Duodenal mucosa (tissue), 2 donors: Measurements from ENCODE around the gene FSIP2.

Source experiments
- H3K27ac ChIP-seq: one replicate; pipeline ENCODE4 v1.7.0; 2013; ENCODE audit warnings: low read depth, low read length
- H3K27me3 ChIP-seq, 2 donors: one replicate each; pipeline ENCODE4 v1.7.0; 2013; ENCODE audit warnings: low read length in 2 of 2, control low read depth in 1 of 2; ENCODE audit not compliant: insufficient read depth in 2 of 2, control insufficient read depth in 1 of 2
- H3K36me3 ChIP-seq, 2 donors: one replicate each; pipeline ENCODE4 v1.7.0; 2013; ENCODE audit warnings: low read length in 2 of 2, control low read depth in 1 of 2; ENCODE audit not compliant: insufficient read depth in 2 of 2, control insufficient read depth in 1 of 2
- H3K4me1 ChIP-seq, 2 donors: one replicate each; pipeline ENCODE4 v1.7.0; 2013; ENCODE audit warnings: low read length in 2 of 2, control low read depth in 1 of 2; ENCODE audit not compliant: insufficient read depth in 2 of 2, control insufficient read depth in 1 of 2
- H3K4me3 ChIP-seq, 2 donors: one replicate each; pipeline ENCODE4 v1.7.0; 2013; ENCODE audit warnings: low read length in 2 of 2, low read depth in 1 of 2
- H3K9ac ChIP-seq, 2 donors: one replicate each; pipeline ENCODE4 v1.7.0; 2013; ENCODE audit warnings: low read length in 2 of 2, low read depth in 1 of 2
- H3K9me3 ChIP-seq, 2 donors: one replicate each; pipeline ENCODE4 v1.7.0; 2013; ENCODE audit warnings: low read length in 2 of 2, control low read depth in 1 of 2; ENCODE audit not compliant: control insufficient read depth in 1 of 2

The FSIP2 gene

GRCh38 chr2:185738679-185739472 is at the start of gene FSIP2:
TSS of gene FSIP2 (plus strand) at chr2:185738804. CDS start at chr2:185738895, 91 bp downstream.
- H3K27ac ChIP-seq: no peak within 1 kb of the TSS
- H3K9me3 ChIP-seq: no peaks in the 10 kb centered on the region
- peaks cover 0 to 2% of the 10 kb centered on the region in 2 donors for H3K27me3 ChIP-seq
- H3K4me1 ChIP-seq: no peaks in the 10 kb centered on the region
- peak within 1 kb of the TSS; percentile 48 to 49 for H3K4me3 ChIP-seq
- no peak within 1 kb of the TSS for H3K9ac ChIP-seq
- H3K36me3 ChIP-seq: no peaks in the 10 kb centered on the region

GRCh38 chr2:185689906-185690539 is 48.6 kb upstream of the FSIP2 start:
- H3K4me1 ChIP-seq: no peaks in the 10 kb centered on the region
- no peak overlapping the region for H3K9ac ChIP-seq
- no peaks in the 10 kb centered on the region for H3K9me3 ChIP-seq
- no peaks in the 10 kb centered on the region for H3K27me3 ChIP-seq
- no peaks in the 10 kb centered on the region for H3K36me3 ChIP-seq
- H3K27ac ChIP-seq: no peak overlapping the region
- no peak overlapping the region for H3K4me3 ChIP-seq

DNA sequence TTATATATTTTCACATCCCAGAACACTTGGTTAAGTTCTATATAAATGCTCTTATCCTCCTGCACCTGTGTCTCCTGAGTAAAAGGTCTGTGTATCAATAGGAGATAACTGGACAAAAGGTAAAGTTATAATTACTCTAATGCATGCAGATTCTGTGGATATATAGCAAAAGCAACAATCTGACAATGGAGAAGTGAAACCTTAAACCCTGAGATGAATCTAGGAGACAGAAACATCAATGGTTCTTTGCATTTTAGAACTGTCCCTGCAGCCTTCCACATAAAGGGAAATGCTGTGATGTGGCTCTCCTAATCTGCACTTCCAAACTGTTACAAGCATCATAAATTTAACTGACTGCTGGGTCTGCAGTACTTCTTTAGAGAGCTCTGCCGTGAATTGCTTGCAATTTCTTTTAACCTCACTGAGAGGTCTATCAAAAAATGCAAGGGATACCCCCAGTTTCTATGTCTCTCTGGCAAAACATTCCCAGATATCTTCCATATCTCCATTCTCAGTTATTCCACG is 42.8 kb upstream of the FSIP2 start:
- H3K4me3 ChIP-seq: no peak overlapping the region
- no peaks in the 10 kb centered on the region for H3K9me3 ChIP-seq
- no peak overlapping the region for H3K27ac ChIP-seq
- H3K9ac ChIP-seq: no peak overlapping the region
- no peaks in the 10 kb centered on the region for H3K36me3 ChIP-seq
- no peaks in the 10 kb centered on the region for H3K27me3 ChIP-seq
- H3K4me1 ChIP-seq: no peaks in the 10 kb centered on the region

DNA sequence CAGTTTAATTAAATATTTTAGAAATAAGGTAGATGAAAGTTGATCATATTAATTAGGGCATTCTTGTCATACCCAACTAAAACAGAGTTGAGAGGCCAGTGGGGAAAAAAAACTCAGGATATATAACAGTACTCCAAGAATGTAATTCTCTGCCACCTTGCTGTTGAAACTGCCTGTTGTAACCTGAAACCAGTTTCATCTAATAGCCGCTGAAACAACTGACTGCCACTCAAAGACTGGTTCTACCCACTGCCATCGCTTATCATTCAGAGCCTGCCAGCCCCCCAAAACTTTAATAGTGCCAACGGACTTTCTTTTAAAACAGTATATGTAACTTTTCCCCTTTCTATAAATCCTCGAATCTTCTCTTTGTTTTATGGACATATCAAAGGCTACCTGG is 37.7 kb upstream of the FSIP2 start:
- Histone ChIP-seq H3K4me3 (no peak overlapping the region), H3K27me3 (no peaks in the 10 kb centered on the region)

GRCh38 chr2:185734658-185735057 is 3.9 kb upstream of the FSIP2 start:
- H3K27me3 ChIP-seq: peaks cover 0 to 2% of the 10 kb centered on the region in 2 donors
- no peaks in the 10 kb centered on the region for H3K4me1 ChIP-seq
- no peak overlapping the region for H3K4me3 ChIP-seq
- no peak overlapping the region for H3K9ac ChIP-seq
- H3K36me3 ChIP-seq: no peaks in the 10 kb centered on the region
- no peak overlapping the region for H3K27ac ChIP-seq
- no peaks in the 10 kb centered on the region for H3K9me3 ChIP-seq

More for the DNA sequence above, 37.7 kb upstream of the FSIP2 start:
- no peak overlapping the region for H3K9ac ChIP-seq
- H3K27ac ChIP-seq: no peak overlapping the region
- no peaks in the 10 kb centered on the region for H3K36me3 ChIP-seq
- no peaks in the 10 kb centered on the region for H3K9me3 ChIP-seq
- no peaks in the 10 kb centered on the region for H3K4me1 ChIP-seq

DNA sequence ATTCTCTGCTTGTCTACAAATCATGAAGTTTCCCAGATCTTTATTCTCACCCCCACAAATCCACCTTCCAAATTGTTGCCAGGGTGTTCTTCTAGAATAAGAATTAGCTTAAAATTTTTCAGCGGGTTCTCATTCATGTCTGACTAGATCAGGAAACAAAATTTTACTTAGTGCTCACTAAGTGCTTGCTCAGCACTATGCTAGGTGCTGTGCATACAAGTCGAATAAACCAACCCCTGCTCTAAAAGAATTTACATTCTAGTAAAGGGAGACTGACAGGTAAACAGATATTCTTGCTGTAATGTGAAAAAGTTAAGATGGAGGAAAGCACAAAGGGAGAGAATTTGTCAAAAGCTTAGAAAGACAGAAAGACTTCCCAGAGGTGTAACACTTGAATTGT is 2.4 kb upstream of the FSIP2 start:
- no peak overlapping the region for H3K9ac ChIP-seq
- H3K27ac ChIP-seq: no peak overlapping the region

DNA sequence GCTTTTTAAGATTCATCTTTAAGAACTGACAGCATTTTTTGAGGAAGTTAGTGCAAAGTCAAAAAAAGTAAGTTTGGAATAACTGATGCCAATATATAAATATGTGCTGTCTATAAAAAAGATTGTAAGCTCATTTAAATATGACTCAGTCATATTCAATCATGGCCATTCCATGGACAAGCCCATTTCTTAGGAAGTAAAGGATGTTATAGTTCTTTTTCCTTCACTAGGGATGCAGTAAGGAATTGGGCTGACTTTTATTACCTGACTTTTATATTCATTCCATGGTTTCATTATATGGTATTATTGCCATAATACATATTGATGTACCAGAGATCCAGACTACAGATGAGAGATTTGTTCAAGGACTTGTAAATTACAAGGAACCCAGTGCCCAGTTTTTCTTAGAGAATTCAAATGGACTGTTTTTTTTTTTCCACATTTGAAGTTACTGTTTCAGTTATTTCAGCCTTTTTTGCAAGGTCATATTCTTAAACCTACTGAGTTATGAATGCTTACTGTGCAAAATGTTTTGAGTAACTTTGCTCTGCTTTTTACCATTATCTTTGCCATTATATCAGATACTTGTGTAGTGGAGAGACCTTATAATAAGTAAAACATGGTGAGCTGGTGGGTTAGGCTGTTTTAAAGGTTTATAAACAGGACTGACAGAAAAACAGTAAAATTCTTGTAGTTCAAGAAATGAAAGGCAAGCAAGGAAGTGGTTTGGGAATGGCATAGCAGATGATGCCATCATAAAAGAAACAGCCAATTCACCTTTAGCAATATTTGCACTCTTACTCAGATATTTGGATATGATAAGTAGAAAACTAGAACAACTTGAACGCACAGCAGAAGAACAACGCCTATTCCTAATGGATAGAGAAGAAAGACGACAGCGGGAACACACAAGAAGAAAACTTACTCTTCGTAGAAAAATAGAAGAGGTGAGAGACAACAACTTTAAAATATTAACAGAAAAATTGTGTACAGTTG is 7.6 kb downstream of the FSIP2 start:
- H3K27me3 ChIP-seq: no peaks in the 10 kb centered on the region
- no peaks in the 10 kb centered on the region for H3K4me1 ChIP-seq
- H3K4me3 ChIP-seq: no peak overlapping the region
- H3K9me3 ChIP-seq: no peaks in the 10 kb centered on the region
- no peak overlapping the region for H3K9ac ChIP-seq
- H3K27ac ChIP-seq: no peak overlapping the region
- no peaks in the 10 kb centered on the region for H3K36me3 ChIP-seq

More for the DNA sequence above, 2.4 kb upstream of the FSIP2 start:
- H3K27me3 ChIP-seq: peaks cover 0 to 2% of the 10 kb centered on the region in 2 donors
- no peaks in the 10 kb centered on the region for H3K9me3 ChIP-seq
- H3K4me3 ChIP-seq: no peak overlapping the region
- no peaks in the 10 kb centered on the region for H3K4me1 ChIP-seq
- no peaks in the 10 kb centered on the region for H3K36me3 ChIP-seq

DNA sequence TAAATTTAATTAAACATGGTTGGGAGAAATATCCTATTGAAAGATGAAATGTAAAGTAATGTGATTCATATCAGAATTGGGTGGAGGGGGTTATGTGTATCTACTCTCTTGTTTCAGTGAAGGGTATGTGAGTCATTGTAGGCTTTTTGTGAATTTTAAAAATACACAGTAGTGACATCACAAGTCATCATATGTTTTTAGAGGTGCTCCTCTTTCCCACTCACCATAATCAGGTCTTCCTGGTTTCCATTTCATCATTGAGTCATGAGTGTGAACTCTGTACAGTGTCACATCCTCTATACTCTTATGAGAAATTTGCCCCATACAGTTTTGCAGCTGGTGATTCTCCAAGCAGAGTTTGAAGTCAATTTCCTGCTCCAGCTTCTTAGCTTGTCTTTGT is 18.8 kb downstream of the FSIP2 start:
- H3K36me3 ChIP-seq: no peaks in the 10 kb centered on the region
- no peak overlapping the region for H3K4me3 ChIP-seq
- H3K9ac ChIP-seq: no peak overlapping the region
- H3K9me3 ChIP-seq: no peaks in the 10 kb centered on the region
- no peak overlapping the region for H3K27ac ChIP-seq
- no peaks in the 10 kb centered on the region for H3K27me3 ChIP-seq
- H3K4me1 ChIP-seq: no peaks in the 10 kb centered on the region

- Histone ChIP-seq H3K4me3 (no peak overlapping the region), H3K9ac (no peak overlapping the region), H3K36me3 (no peaks in the 10 kb centered on the region), H3K27ac (no peak overlapping the region), H3K4me1 (no peaks in the 10 kb centered on the region), H3K9me3 (peaks cover 17 to 30% of the 10 kb centered on the region in 2 donors), H3K27me3 (no peaks in the 10 kb centered on the region)
Measured at GRCh38 chr2:185771396-185771795, 32.8 kb downstream of the FSIP2 start.
